HepG2 (cell line): Measurements from ENCODE around the gene JHY. TPM values are rescaled to one million over a fixed set of nuclear protein-coding genes. Genes with fewer than 3 reads are reported as not detected.

ENCODE experiments used
- ARID3A ChIP-seq: IDR thresholded peaks from 2 replicates; pipeline ENCODE4 v1.6.1; 2012; ENCODE audit warnings: low read depth, low read length, improper control_type of control experiment
- CTCF ChIP-seq: sonication (generic); formaldehyde crosslinking; IDR thresholded peaks from 2 replicates; pipeline ENCODE4 v1.5.0; 2020; ENCODE audit warnings: mild to moderate bottlenecking, missing genetic modification reagents, moderate library complexity
- HOMEZ ChIP-seq: IDR thresholded peaks from 2 replicates; pipeline ENCODE4 v1.6.1; 2016; ENCODE audit warnings: low read depth
- MBNL3 ChIP-seq: fragments of 250-450 bp; sonication (Bioruptor Pico); conservative IDR thresholded peaks from 2 replicates; pipeline ENCODE4 v1.8.0; 2022; ENCODE audit warnings: mild to moderate bottlenecking, inconsistent platforms
- MED13 ChIP-seq: sonication (generic); formaldehyde crosslinking; IDR thresholded peaks from 2 replicates; pipeline ENCODE4 v1.5.0; 2020; ENCODE audit warnings: missing genetic modification reagents
- MXD4 ChIP-seq: IDR thresholded peaks from 2 replicates; pipeline ENCODE4 v1.6.1; 2016; ENCODE audit warnings: mild to moderate bottlenecking, missing biosample characterization, missing genetic modification reagents
- PRPF4 ChIP-seq: fragments of 200-400 bp; formaldehyde crosslinking; IDR thresholded peaks from 2 replicates; pipeline ENCODE4 v1.6.1; 2016; ENCODE audit warnings: low read length, low read depth; ENCODE audit not compliant: poor library complexity, severe bottlenecking
- ZNF549 ChIP-seq: sonication (generic); formaldehyde crosslinking; IDR thresholded peaks from 2 replicates; pipeline ENCODE4 v1.5.0; 2020; ENCODE audit warnings: missing genetic modification reagents
- ZNF556 ChIP-seq: sonication (generic); formaldehyde crosslinking; IDR thresholded peaks from 2 replicates; pipeline ENCODE4 v1.4.0; 2020; ENCODE audit warnings: mild to moderate bottlenecking, missing genetic modification reagents, borderline replicate concordance
- ZNF569 ChIP-seq: sonication (generic); formaldehyde crosslinking; IDR thresholded peaks from 2 replicates; pipeline ENCODE4 v1.5.0; 2020; ENCODE audit warnings: mild to moderate bottlenecking, missing genetic modification reagents, moderate library complexity, borderline replicate concordance
- polyA plus RNA-seq, 8 experiments: library from polyadenylated mRNA; depleted of rRNA in 3 of 8; stranded (reverse) in 7 of 8; unstranded in 1 of 8; fragments of >200 nt; fragmentation: Illumina TruSeq in 4 of 8; extraction: Trizol in 4 of 8; gene quantifications; 2 replicates each; pipeline versions ENCODE4 v1.2.1 to v1.2.3, GENCODE V29; 2011 to 2016; ENCODE audit warnings: low read depth in 4 of 8, missing spikeins in 1 of 8, mixed read lengths in 1 of 8; ENCODE audit not compliant: insufficient read depth in 1 of 8
- total RNA-seq, 5 experiments: library from RNA; depleted of rRNA; stranded (reverse); fragments of >200 nt; fragmentation: Illumina TruSeq; extraction: Trizol; gene quantifications; 2 replicates each; pipeline ENCODE4 v1.2.3, GENCODE V29; 2016; ENCODE audit warnings: low read depth in 1 of 5

Gene JHY
- total and polyA plus RNA-seq, 2 of the 13 experiments (the other 11 are each of a cell fraction or from before 2014, with no cell fraction given): not detected

- TF ChIP-seq PRPF4: no peak
- no peak for TF ChIP-seq ZNF556 (CRISPR knock-in tag)
- TF ChIP-seq CTCF (CRISPR knock-in tag): peak; percentile 50
- TF ChIP-seq MED13 (CRISPR knock-in tag): no peak
- TF ChIP-seq ARID3A: peak; percentile 46; the same call in 1 of the 2 replicates
- no peak for TF ChIP-seq HOMEZ
- TF ChIP-seq MBNL3 (CRISPR knock-in tag): no peak
- TF ChIP-seq MXD4 (CRISPR knock-in tag): no peak
- TF ChIP-seq ZNF549: no peak
- no peak for TF ChIP-seq ZNF569 (CRISPR knock-in tag)
These were observed 18.7 kb upstream of the JHY start (continued) for GRCh38 chr11:122863704-122864326.
